Dermis microvascular lymphatic vessel endothelial cell (primary cell): ENCODE data around the gene MAGEA11. TPM values are rescaled to one million over a fixed set of nuclear protein-coding genes. Genes with fewer than 3 reads are reported as not detected.
"Not testable (repeated sequence)": the region's sequence is repeated elsewhere in the genome, so short reads cannot be mapped to it uniquely, and the experiment has no call there.

Source experiments
- DNase-seq, 2 donors: peaks; one replicate each; pipeline versions ENCODE4 v3.0.0 to v3.0.0-alpha.2; 2010; ENCODE audit warnings: low read depth in 2 of 2
- total RNA-seq: library from RNA; depleted of rRNA; stranded (reverse); fragments of >200 nt; gene quantifications from 2 replicates; pipeline ENCODE4 v1.2.1, GENCODE V29; 2014

The MAGEA11 gene
- total RNA-seq, result not detected in 2 replicates

GRCh38 chrX:149711545-149712236 is at the start of gene MAGEA11:
MAGEA11 (plus strand) TSS chrX:149712060; CDS start chrX:149713160, 1,100 bp downstream.
- DNase-seq, result no peak

- DNase-seq, result not testable (repeated sequence)
Observed at GRCh38 chrX:149675088-149675487, 36.8 kb upstream of the MAGEA11 start.

GRCh38 chrX:149675554-149675953 is 36.3 kb upstream of the MAGEA11 start:
- not testable (repeated sequence) for DNase-seq

- not testable (repeated sequence) for DNase-seq
Observed at GRCh38 chrX:149679164-149679678, 32.6 kb upstream of the MAGEA11 start.

GRCh38 chrX:149681182-149681581 is 30.7 kb upstream of the MAGEA11 start:
- DNase-seq, result no peak

- no peak for DNase-seq
Observed at GRCh38 chrX:149682031-149682430, 29.8 kb upstream of the MAGEA11 start.

- no peak for DNase-seq
Observed at GRCh38 chrX:149682956-149683947, 28.6 kb upstream of the MAGEA11 start.

GRCh38 chrX:149683966-149684730 is 27.7 kb upstream of the MAGEA11 start:
- DNase-seq, result no peak

- DNase-seq, result no peak
Observed at GRCh38 chrX:149687991-149688390, 23.9 kb upstream of the MAGEA11 start.

GRCh38 chrX:149688552-149688951 is 23.3 kb upstream of the MAGEA11 start:
- no peak for DNase-seq

GRCh38 chrX:149691794-149692193 is 20.1 kb upstream of the MAGEA11 start:
- no peak for DNase-seq

GRCh38 chrX:149692686-149693272 is 19.1 kb upstream of the MAGEA11 start:
- not testable (repeated sequence) for DNase-seq

- DNase-seq, result no peak
Observed at GRCh38 chrX:149699761-149700160, 12.1 kb upstream of the MAGEA11 start.

- no peak for DNase-seq
Observed at GRCh38 chrX:149704664-149705063, 7.2 kb upstream of the MAGEA11 start.

GRCh38 chrX:149707147-149707901 is 4.5 kb upstream of the MAGEA11 start:
- no peak for DNase-seq

GRCh38 chrX:149712831-149713230 is 971 bp downstream of the MAGEA11 start:
- DNase-seq, result no peak

- DNase-seq, result no peak
Observed at GRCh38 chrX:149713279-149714050, 1.6 kb downstream of the MAGEA11 start.

- DNase-seq, result no peak
Observed at GRCh38 chrX:149715468-149715867, 3.6 kb downstream of the MAGEA11 start.

- DNase-seq, result no peak
Observed at GRCh38 chrX:149716632-149717031, 4.8 kb downstream of the MAGEA11 start.
